HepG2 (cell line): ENCODE results near the gene JTB. TPM values are rescaled to one million over a fixed set of nuclear protein-coding genes. Genes with fewer than 3 reads are reported as not detected.

ENCODE experiments used
- ATAD3A ChIP-seq: sonication (generic); formaldehyde crosslinking; IDR thresholded peaks from 2 replicates; pipeline ENCODE4 v1.4.0; 2020; ENCODE audit warnings: missing genetic modification reagents
- HES4 ChIP-seq: sonication (generic); formaldehyde crosslinking; IDR thresholded peaks from 2 replicates; pipeline ENCODE4 v1.9.0; 2021; ENCODE audit warnings: mild to moderate bottlenecking, missing genetic modification reagents, borderline replicate concordance
- MAZ ChIP-seq, 2 experiments: sonication (generic) in 1 of 2; formaldehyde crosslinking in 1 of 2; IDR thresholded peaks; 2 replicates each; pipeline versions ENCODE4 v1.5.0 to v1.6.1; 2012 to 2020; ENCODE audit warnings: low read depth in 2 of 2, mild to moderate bottlenecking in 2 of 2, borderline replicate concordance in 1 of 2, improper control_type of control experiment in 1 of 2, low read length in 1 of 2, missing genetic modification reagents in 1 of 2, moderate library complexity in 1 of 2
- MBD4 ChIP-seq: IDR thresholded peaks from 2 replicates; pipeline ENCODE4 v1.6.1; 2012; ENCODE audit warnings: low read length, inconsistent platforms, borderline replicate concordance
- NKX3-1 ChIP-seq: sonication (generic); formaldehyde crosslinking; IDR thresholded peaks from 2 replicates; pipeline ENCODE4 v1.5.0; 2020; ENCODE audit warnings: missing genetic modification reagents
- POLR2AphosphoS2 ChIP-seq: IDR thresholded peaks from 2 replicates; pipeline ENCODE4 v1.6.1; 2011; ENCODE audit warnings: low read depth, low read length, improper control_type of control experiment
- RARG ChIP-seq: sonication (generic); formaldehyde crosslinking; IDR thresholded peaks from 2 replicates; pipeline ENCODE4 v1.4.0; 2020; ENCODE audit warnings: low read depth, mild to moderate bottlenecking, missing genetic modification reagents
- REL ChIP-seq: sonication (generic); formaldehyde crosslinking; conservative IDR thresholded peaks from 2 replicates; pipeline ENCODE4 v1.8.0; 2022; ENCODE audit warnings: mild to moderate bottlenecking, missing genetic modification reagents, moderate library complexity
- SAFB2 ChIP-seq: sonication (generic); formaldehyde crosslinking; IDR thresholded peaks from 2 replicates; pipeline ENCODE4 v1.5.1; 2020; ENCODE audit warnings: missing genetic modification reagents, low read depth, mild to moderate bottlenecking, borderline replicate concordance
- STAT5B ChIP-seq: sonication (generic); formaldehyde crosslinking; IDR thresholded peaks from 2 replicates; pipeline ENCODE4 v1.4.0; 2020; ENCODE audit warnings: missing genetic modification reagents
- ZC3H13 ChIP-seq: sonication (generic); formaldehyde crosslinking; IDR thresholded peaks from 2 replicates; pipeline ENCODE4 v1.8.1; 2023; ENCODE audit warnings: mild to moderate bottlenecking, missing genetic modification reagents, moderate library complexity
- ZNF20 ChIP-seq: sonication (generic); formaldehyde crosslinking; IDR thresholded peaks from 2 replicates; pipeline ENCODE4 v1.4.0; 2020; ENCODE audit warnings: mild to moderate bottlenecking, moderate library complexity, missing genetic modification reagents
- ZNF652 ChIP-seq: IDR thresholded peaks from 2 replicates; pipeline ENCODE4 v1.6.1; 2016; ENCODE audit warnings: low read depth, borderline replicate concordance
- ZNF746 ChIP-seq: sonication (generic); formaldehyde crosslinking; IDR thresholded peaks from 2 replicates; pipeline ENCODE4 v1.8.0; 2022; ENCODE audit warnings: mild to moderate bottlenecking, missing genetic modification reagents
- polyA plus RNA-seq, 8 experiments: library from polyadenylated mRNA; depleted of rRNA in 3 of 8; stranded (reverse) in 7 of 8; unstranded in 1 of 8; fragments of >200 nt; fragmentation: Illumina TruSeq in 4 of 8; extraction: Trizol in 4 of 8; gene quantifications; 2 replicates each; pipeline versions ENCODE4 v1.2.1 to v1.2.3, GENCODE V29; 2011 to 2016; ENCODE audit warnings: low read depth in 4 of 8, missing spikeins in 1 of 8, mixed read lengths in 1 of 8; ENCODE audit not compliant: insufficient read depth in 1 of 8
- total RNA-seq, 5 experiments: library from RNA; depleted of rRNA; stranded (reverse); fragments of >200 nt; fragmentation: Illumina TruSeq; extraction: Trizol; gene quantifications; 2 replicates each; pipeline ENCODE4 v1.2.3, GENCODE V29; 2016; ENCODE audit warnings: low read depth in 1 of 5
- TF ChIP-seq, protein P1 (sequence below): sonication (generic); formaldehyde crosslinking; IDR thresholded peaks from 2 replicates; pipeline ENCODE4 v1.5.0; 2020; ENCODE audit warnings: mild to moderate bottlenecking, missing genetic modification reagents
- TF ChIP-seq, protein P2 (sequence below): IDR thresholded peaks from 2 replicates; pipeline ENCODE4 v1.6.1; 2016; ENCODE audit warnings: low read depth
- TF ChIP-seq, protein P3 (sequence below): sonication (generic); formaldehyde crosslinking; IDR thresholded peaks from 2 replicates; pipeline ENCODE4 v1.4.0; 2020; ENCODE audit warnings: mild to moderate bottlenecking, low read depth, missing genetic modification reagents
- TF ChIP-seq, protein P4 (sequence below): sonication (generic); formaldehyde crosslinking; IDR thresholded peaks from 2 replicates; pipeline ENCODE4 v1.4.0; 2020; ENCODE audit warnings: low read depth, missing genetic modification reagents

The JTB gene
- total and polyA plus RNA-seq, 2 of the 13 experiments (the other 11 are each of a cell fraction or from before 2014, with no cell fraction given), result 96.7 to 99.2 TPM

DNA sequence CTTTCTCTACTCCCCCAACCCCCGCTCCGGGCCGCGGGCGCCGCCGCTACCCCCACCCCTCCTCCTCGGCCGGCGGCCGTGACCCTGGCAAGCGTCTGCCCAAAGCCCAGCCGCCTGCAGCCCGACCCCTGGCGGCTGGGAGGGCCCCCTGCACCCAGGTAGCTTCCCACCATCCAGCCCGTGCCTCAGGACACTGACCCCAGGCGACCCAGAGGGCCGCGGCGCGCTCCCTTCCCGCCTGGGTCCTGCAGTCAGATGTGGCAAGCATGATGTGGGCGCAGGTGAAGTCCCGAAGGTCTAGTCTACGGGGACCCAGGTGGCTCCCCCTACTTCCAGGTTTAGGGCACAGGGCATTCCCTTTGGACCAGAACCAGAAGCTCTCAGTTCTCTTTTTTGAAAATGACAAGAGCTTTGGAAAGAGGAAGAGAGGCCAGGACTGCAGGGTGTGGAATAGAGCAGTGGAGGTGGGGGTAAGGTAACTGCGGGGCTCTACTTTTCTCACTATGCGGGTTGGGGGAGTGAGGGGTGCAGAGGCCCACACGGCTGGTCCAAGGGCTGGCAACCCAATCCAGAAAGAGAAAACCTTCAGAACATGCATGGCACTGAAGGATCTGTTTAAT, 30.7 kb downstream of the JTB start, which contains the start of gene DENND4B (continued):
- TF ChIP-seq, protein P1, sequence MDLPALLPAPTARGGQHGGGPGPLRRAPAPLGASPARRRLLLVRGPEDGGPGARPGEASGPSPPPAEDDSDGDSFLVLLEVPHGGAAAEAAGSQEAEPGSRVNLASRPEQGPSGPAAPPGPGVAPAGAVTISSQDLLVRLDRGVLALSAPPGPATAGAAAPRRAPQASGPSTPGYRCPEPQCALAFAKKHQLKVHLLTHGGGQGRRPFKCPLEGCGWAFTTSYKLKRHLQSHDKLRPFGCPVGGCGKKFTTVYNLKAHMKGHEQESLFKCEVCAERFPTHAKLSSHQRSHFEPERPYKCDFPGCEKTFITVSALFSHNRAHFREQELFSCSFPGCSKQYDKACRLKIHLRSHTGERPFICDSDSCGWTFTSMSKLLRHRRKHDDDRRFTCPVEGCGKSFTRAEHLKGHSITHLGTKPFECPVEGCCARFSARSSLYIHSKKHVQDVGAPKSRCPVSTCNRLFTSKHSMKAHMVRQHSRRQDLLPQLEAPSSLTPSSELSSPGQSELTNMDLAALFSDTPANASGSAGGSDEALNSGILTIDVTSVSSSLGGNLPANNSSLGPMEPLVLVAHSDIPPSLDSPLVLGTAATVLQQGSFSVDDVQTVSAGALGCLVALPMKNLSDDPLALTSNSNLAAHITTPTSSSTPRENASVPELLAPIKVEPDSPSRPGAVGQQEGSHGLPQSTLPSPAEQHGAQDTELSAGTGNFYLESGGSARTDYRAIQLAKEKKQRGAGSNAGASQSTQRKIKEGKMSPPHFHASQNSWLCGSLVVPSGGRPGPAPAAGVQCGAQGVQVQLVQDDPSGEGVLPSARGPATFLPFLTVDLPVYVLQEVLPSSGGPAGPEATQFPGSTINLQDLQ (CRISPR knock-in tag), result no peak
- TF ChIP-seq SAFB2 (CRISPR knock-in tag) (no peak), HES4 (CRISPR knock-in tag) (no peak), ATAD3A (CRISPR knock-in tag) (no peak), RARG (no peak), ZNF652 (CRISPR knock-in tag) (no peak), REL (CRISPR knock-in tag) (0 out of 2 replicates have a peak, but pooled peaks have one; percentile 24), MAZ (IDR thresholded peaks at IDR 0.05; ENCODE audit: borderline replicate concordance, low read depth, low read length) (peak; percentile 73; the same call in 1 of the 2 replicates), MAZ (CRISPR knock-in tag; IDR thresholded peaks at IDR 0.05; ENCODE audit: low read depth) (peak; percentile 65; the same call in 1 of the 2 replicates), ZNF20 (CRISPR knock-in tag) (no peak), STAT5B (CRISPR knock-in tag) (no peak), ZNF746 (CRISPR knock-in tag) (no peak), MBD4 (no peak), ZC3H13 (CRISPR knock-in tag) (peak; percentile 74), POLR2AphosphoS2 (no peak), NKX3-1 (no peak)
- TF ChIP-seq, protein P2, sequence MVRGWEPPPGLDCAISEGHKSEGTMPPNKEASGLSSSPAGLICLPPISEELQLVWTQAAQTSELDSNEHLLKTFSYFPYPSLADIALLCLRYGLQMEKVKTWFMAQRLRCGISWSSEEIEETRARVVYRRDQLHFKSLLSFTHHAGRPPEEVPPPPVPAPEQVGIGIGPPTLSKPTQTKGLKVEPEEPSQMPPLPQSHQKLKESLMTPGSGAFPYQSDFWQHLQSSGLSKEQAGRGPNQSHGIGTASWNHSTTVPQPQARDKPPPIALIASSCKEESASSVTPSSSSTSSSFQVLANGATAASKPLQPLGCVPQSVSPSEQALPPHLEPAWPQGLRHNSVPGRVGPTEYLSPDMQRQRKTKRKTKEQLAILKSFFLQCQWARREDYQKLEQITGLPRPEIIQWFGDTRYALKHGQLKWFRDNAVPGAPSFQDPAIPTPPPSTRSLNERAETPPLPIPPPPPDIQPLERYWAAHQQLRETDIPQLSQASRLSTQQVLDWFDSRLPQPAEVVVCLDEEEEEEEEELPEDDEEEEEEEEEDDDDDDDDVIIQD, result no peak
- TF ChIP-seq, protein P3, sequence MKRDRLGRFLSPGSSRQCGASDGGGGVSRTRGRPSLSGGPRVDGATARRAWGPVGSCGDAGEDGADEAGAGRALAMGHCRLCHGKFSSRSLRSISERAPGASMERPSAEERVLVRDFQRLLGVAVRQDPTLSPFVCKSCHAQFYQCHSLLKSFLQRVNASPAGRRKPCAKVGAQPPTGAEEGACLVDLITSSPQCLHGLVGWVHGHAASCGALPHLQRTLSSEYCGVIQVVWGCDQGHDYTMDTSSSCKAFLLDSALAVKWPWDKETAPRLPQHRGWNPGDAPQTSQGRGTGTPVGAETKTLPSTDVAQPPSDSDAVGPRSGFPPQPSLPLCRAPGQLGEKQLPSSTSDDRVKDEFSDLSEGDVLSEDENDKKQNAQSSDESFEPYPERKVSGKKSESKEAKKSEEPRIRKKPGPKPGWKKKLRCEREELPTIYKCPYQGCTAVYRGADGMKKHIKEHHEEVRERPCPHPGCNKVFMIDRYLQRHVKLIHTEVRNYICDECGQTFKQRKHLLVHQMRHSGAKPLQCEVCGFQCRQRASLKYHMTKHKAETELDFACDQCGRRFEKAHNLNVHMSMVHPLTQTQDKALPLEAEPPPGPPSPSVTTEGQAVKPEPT (CRISPR knock-in tag), result no peak
- TF ChIP-seq, protein P4, sequence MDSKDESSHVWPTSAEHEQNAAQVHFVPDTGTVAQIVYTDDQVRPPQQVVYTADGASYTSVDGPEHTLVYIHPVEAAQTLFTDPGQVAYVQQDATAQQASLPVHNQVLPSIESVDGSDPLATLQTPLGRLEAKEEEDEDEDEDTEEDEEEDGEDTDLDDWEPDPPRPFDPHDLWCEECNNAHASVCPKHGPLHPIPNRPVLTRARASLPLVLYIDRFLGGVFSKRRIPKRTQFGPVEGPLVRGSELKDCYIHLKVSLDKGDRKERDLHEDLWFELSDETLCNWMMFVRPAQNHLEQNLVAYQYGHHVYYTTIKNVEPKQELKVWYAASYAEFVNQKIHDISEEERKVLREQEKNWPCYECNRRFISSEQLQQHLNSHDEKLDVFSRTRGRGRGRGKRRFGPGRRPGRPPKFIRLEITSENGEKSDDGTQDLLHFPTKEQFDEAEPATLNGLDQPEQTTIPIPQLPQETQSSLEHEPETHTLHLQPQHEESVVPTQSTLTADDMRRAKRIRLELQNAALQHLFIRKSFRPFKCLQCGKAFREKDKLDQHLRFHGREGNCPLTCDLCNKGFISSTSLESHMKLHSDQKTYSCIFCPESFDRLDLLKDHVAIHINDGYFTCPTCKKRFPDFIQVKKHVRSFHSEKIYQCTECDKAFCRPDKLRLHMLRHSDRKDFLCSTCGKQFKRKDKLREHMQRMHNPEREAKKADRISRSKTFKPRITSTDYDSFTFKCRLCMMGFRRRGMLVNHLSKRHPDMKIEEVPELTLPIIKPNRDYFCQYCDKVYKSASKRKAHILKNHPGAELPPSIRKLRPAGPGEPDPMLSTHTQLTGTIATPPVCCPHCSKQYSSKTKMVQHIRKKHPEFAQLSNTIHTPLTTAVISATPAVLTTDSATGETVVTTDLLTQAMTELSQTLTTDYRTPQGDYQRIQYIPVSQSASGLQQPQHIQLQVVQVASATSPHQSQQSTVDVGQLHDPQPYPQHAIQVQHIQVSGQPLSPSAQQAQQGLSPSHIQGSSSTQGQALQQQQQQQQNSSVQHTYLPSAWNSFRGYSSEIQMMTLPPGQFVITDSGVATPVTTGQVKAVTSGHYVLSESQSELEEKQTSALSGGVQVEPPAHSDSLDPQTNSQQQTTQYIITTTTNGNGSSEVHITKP (CRISPR knock-in tag), result no peak
